ENCODE measurements around the gene NTNG2. TPM values are rescaled to one million over a fixed set of nuclear protein-coding genes. Genes with fewer than 3 reads are reported as not detected.

NTNG2 gene
- total RNA-seq, 1 donor from 2014 or later = 2.5 TPM

- Mint-ChIP-seq H3K4me3 (ENCODE audit: unreplicated experiment) (no peak overlapping the region), H3K27me3 (ENCODE audit: low read depth, unreplicated experiment) (peaks cover 71% of the 10 kb centered on the region), H3K9me3 (ENCODE audit: unreplicated experiment) (no peaks in the 10 kb centered on the region), H3K36me3 (ENCODE audit: low read depth, unreplicated experiment) (no peaks in the 10 kb centered on the region), H3K27ac (ENCODE audit: unreplicated experiment) (no peak overlapping the region), H3K4me1 (ENCODE audit: low read depth, unreplicated experiment) (no peaks in the 10 kb centered on the region)
- peaks cover 77% of the 10 kb centered on the region for H3K27me3 ChIP-seq (ENCODE audit: insufficient read depth, low read length)
- TF ChIP-seq EZH2 (IDR thresholded peaks at IDR 0.05; ENCODE audit: insufficient read depth, low read length) = no peak
- TF ChIP-seq CTCF (IDR thresholded peaks at IDR 0.05; ENCODE audit: insufficient read depth, low read depth, low read length) = no peak
- H4K20me1 ChIP-seq (ENCODE audit: insufficient read depth, low read length) = no peaks in the 10 kb centered on the region
- H3K36me3 ChIP-seq (ENCODE audit: insufficient read depth, low read length) = no peaks in the 10 kb centered on the region
- no peak overlapping the region for H3K27ac ChIP-seq (ENCODE audit: low read depth, low read length)
- no peak overlapping the region for H3K4me3 ChIP-seq (ENCODE audit: insufficient read depth, low read depth, low read length)
- DNase-seq (ENCODE audit: low read depth) (no peak), FAIRE-seq (no peak)
- H3K9me3 ChIP-seq (ENCODE audit: insufficient read depth, low read depth, low read length) = no peaks in the 10 kb centered on the region
- H3K79me2 ChIP-seq (ENCODE audit: insufficient read depth, low read length) = no peaks in the 10 kb centered on the region
- no peak overlapping the region for H2AFZ ChIP-seq (ENCODE audit: low read depth, low read length)
- no peak overlapping the region for H3K4me2 ChIP-seq (ENCODE audit: low read length)
- H3K4me1 ChIP-seq (ENCODE audit: insufficient read depth, low read length) = no peaks in the 10 kb centered on the region
- H3K9ac ChIP-seq (ENCODE audit: low read length) = no peak overlapping the region
These were observed 37.1 kb upstream of the NTNG2 start for GRCh38 chr9:132124800-132125199.

GRCh38 chr9:132125361-132125760 is 36.5 kb upstream of the NTNG2 start:
- DNase-seq (ENCODE audit: low read depth) (no peak), FAIRE-seq (no peak)
- no peaks in the 10 kb centered on the region for H3K79me2 ChIP-seq (ENCODE audit: insufficient read depth, low read length)
- TF ChIP-seq CTCF (IDR thresholded peaks at IDR 0.05; ENCODE audit: insufficient read depth, low read depth, low read length) = no peak
- no peaks in the 10 kb centered on the region for H3K4me1 ChIP-seq (ENCODE audit: insufficient read depth, low read length)
- H3K9me3 ChIP-seq (ENCODE audit: insufficient read depth, low read depth, low read length) = no peaks in the 10 kb centered on the region
- H3K4me3 ChIP-seq (ENCODE audit: insufficient read depth, low read depth, low read length) = no peak overlapping the region
- Mint-ChIP-seq H3K36me3 (ENCODE audit: low read depth, unreplicated experiment) (no peaks in the 10 kb centered on the region), H3K4me3 (ENCODE audit: unreplicated experiment) (no peak overlapping the region), H3K4me1 (ENCODE audit: low read depth, unreplicated experiment) (no peaks in the 10 kb centered on the region), H3K9me3 (ENCODE audit: unreplicated experiment) (no peaks in the 10 kb centered on the region), H3K27ac (ENCODE audit: unreplicated experiment) (no peak overlapping the region), H3K27me3 (ENCODE audit: low read depth, unreplicated experiment) (peaks cover 75% of the 10 kb centered on the region)
- no peak overlapping the region for H3K4me2 ChIP-seq (ENCODE audit: low read length)
- peaks cover 71% of the 10 kb centered on the region for H3K27me3 ChIP-seq (ENCODE audit: insufficient read depth, low read length)
- no peak overlapping the region for H2AFZ ChIP-seq (ENCODE audit: low read depth, low read length)
- no peaks in the 10 kb centered on the region for H3K36me3 ChIP-seq (ENCODE audit: insufficient read depth, low read length)
- no peaks in the 10 kb centered on the region for H4K20me1 ChIP-seq (ENCODE audit: insufficient read depth, low read length)
- H3K9ac ChIP-seq (ENCODE audit: low read length) = no peak overlapping the region
- H3K27ac ChIP-seq (ENCODE audit: low read depth, low read length) = no peak overlapping the region

GRCh38 chr9:132125944-132126679 is 35.7 kb upstream of the NTNG2 start:
- Mint-ChIP-seq H3K36me3 (ENCODE audit: low read depth, unreplicated experiment) (no peaks in the 10 kb centered on the region), H3K4me3 (ENCODE audit: unreplicated experiment) (no peak overlapping the region), H3K27me3 (ENCODE audit: low read depth, unreplicated experiment) (peaks cover 79% of the 10 kb centered on the region), H3K4me1 (ENCODE audit: low read depth, unreplicated experiment) (no peaks in the 10 kb centered on the region), H3K9me3 (ENCODE audit: unreplicated experiment) (no peaks in the 10 kb centered on the region), H3K27ac (ENCODE audit: unreplicated experiment) (no peak overlapping the region)
- Histone ChIP-seq H3K4me2 (ENCODE audit: low read length) (no peak overlapping the region), H3K4me3 (ENCODE audit: insufficient read depth, low read depth, low read length) (no peak overlapping the region), H3K9ac (ENCODE audit: low read length) (no peak overlapping the region), H3K9me3 (ENCODE audit: insufficient read depth, low read depth, low read length) (no peaks in the 10 kb centered on the region), H2AFZ (ENCODE audit: low read depth, low read length) (no peak overlapping the region), H3K4me1 (ENCODE audit: insufficient read depth, low read length) (no peaks in the 10 kb centered on the region), H4K20me1 (ENCODE audit: insufficient read depth, low read length) (no peaks in the 10 kb centered on the region), H3K27me3 (ENCODE audit: insufficient read depth, low read length) (peaks cover 70% of the 10 kb centered on the region), H3K27ac (ENCODE audit: low read depth, low read length) (no peak overlapping the region), H3K36me3 (ENCODE audit: insufficient read depth, low read length) (no peaks in the 10 kb centered on the region), H3K79me2 (ENCODE audit: insufficient read depth, low read length) (no peaks in the 10 kb centered on the region)
- no peak for TF ChIP-seq CTCF (IDR thresholded peaks at IDR 0.05; ENCODE audit: insufficient read depth, low read depth, low read length)
- no peak for TF ChIP-seq EZH2 (IDR thresholded peaks at IDR 0.05; ENCODE audit: insufficient read depth, low read length)
- DNase-seq (ENCODE audit: low read depth) (no peak), FAIRE-seq (no peak)
